ENCODE data around the gene OLR1.

DNA sequence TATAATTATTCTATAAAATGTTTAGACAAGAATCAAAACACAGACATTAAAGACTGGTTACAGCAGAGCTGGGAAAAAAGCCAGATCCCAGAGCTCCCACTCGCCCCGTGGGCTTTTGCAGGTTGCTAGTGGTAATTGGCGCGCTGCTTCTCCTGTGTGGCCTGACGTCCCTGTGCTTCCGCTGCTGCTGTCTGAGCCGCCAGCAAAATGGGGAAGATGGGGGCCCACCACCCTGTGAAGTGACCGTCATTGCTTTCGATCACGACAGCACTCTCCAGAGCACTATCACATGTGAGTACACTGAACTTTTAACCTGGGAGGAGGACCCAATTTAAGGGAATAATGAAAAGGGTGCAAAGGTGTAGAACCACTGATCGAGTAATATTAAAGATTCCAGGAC, 14.4 kb upstream of the OLR1 start:
- no peak for TF ChIP-seq EZH2 (IDR thresholded peaks at IDR 0.05)
- TF ChIP-seq POLR2AphosphoS5 (IDR thresholded peaks at IDR 0.05; ENCODE audit: borderline replicate concordance, low read depth, low read length), result no peak
- no peak for TF ChIP-seq FOXP2 (optimal IDR thresholded peaks at IDR 0.05; ENCODE audit: control extremely low read depth, extremely low read length, insufficient read depth)
